RPMI7951 (cell line): Measurements from ENCODE around the gene CNNM3. TPM values are rescaled to one million over a fixed set of nuclear protein-coding genes. Genes with fewer than 3 reads are reported as not detected.
"Not testable (repeated sequence)": the region's sequence is repeated elsewhere in the genome, so short reads cannot be mapped to it uniquely, and the experiment has no call there.

ENCODE experiments used
- DNase-seq: peaks from one replicate; pipeline ENCODE4 v3.0.0-alpha.2; 2012; ENCODE audit warnings: low read depth
- total RNA-seq: library from RNA; depleted of rRNA; stranded (reverse); fragments of >200 nt; shearing (Covaris generic); gene quantifications from 2 replicates; pipeline ENCODE4 v1.2.3, GENCODE V29; 2014

Gene CNNM3
- total RNA-seq, 1 experiment from 2014 or later, result 3.6 TPM

DNA sequence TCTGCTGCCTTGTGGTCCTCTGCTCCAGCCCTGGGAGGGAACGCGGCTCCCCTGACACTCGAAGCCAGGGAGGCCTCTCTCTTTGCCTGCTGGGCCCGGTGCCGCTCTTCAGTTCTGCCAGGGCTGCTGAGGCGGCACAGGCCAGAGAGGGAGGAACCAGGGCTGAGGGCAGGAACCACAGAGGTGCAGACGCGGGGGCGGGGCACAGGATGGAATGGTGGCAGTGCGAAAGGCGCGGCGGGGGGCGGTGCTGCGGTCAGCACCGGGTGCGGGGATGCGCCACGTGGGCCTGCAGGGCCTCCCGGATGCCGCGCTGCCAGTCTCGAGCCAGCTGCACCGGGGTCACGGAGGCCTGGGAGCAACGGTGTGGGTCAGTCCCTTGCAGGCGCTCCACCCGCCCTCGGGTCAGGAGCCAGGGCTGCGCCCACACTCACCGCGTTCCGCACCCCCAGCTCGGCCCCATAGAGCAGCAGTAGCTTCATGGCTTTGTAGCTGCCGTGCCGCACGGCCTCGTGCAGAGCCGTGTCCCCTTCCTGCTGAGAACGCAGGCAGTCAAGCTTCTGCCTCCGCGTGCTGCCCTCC is 23.3 kb downstream of the CNNM3 start:
- DNase-seq, result no peak

DNA sequence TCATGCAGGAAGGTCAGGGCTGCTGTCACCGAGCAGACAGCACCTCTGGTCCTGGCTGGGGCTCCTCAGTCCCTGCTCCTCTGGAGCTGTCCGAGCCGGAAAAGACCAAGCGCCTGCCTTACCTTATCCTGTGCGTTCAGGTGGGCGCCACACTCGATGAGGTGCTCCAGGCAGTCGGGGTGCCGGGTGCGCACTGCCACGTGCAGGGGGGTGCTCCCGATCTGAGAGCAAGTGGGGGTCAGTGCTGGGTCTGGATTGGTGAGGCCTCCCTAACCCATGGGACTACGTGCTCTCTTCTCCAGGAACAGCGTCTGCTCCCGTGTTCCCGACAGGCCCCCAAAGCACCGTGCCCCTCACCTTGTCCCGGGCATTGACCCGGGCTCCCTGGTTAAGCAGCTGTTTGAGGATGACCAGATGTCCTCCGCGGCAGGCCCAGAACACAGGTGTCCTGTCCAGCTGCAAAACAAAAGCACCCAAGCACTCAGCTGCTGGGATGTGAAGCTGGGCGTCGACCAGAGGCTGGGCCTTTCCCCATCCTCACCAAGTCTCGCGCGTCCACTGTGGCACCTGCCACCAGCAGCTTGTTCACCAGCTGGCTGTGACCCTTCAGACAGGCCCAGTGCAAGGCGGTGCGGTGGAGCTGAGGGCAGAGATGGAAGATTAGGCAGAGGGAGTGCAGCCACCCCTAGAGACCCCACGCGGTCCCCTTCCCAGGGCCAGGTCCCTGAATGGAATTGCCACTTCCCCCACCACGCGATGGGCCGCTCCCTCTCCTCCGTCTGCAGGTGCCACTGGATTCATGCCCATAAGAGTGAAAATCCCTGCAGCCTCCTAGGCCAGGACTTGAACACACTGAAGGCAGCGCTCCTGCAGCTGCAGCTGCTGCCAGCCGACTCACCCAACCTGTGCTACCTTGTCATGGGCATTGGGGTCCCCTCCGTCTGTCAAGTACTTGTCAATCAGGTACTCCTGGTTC is 24.1 kb downstream of the CNNM3 start:
- DNase-seq, result no peak

GRCh38 chr2:96841701-96842495 is 25.8 kb downstream of the CNNM3 start:
- DNase-seq, result no peak

GRCh38 chr2:96842600-96842999 is 26.5 kb downstream of the CNNM3 start:
- DNase-seq, result peak; percentile 23

GRCh38 chr2:96843538-96844268 is 27.6 kb downstream of the CNNM3 start, which contains the start of gene ANKRD23:
ANKRD23 (minus strand) TSS chr2:96844021; CDS start chr2:96843992, 29 bp downstream.
- no peak for DNase-seq

DNA sequence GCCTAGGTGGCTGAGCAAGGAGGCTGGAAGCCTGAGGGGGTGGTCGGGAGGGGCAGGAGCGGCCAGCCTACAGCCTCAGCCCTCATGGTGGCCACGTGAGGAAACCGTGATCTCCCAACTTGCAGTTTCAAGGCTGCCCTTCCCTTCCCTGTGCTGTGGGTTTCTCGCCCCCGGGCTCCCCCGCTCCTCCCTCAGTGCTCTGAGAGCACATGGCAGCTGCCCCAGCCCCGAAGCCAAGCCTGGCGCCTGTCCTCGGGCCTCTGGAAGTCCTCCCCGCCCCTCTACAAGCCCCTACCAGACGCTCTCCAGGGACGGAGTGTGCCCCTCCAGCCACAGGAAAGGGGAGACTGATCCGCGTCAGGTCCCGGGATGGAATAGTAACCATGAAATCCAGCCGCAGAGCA is 28.3 kb downstream of the CNNM3 start:
- DNase-seq, result no peak

- no peak for DNase-seq
Observed at GRCh38 chr2:96846825-96847224, 30.8 kb downstream of the CNNM3 start.

GRCh38 chr2:96847586-96847985 is 31.5 kb downstream of the CNNM3 start:
- DNase-seq, result no peak

- DNase-seq, result no peak
Observed at GRCh38 chr2:96848264-96848663, 32.2 kb downstream of the CNNM3 start.

DNA sequence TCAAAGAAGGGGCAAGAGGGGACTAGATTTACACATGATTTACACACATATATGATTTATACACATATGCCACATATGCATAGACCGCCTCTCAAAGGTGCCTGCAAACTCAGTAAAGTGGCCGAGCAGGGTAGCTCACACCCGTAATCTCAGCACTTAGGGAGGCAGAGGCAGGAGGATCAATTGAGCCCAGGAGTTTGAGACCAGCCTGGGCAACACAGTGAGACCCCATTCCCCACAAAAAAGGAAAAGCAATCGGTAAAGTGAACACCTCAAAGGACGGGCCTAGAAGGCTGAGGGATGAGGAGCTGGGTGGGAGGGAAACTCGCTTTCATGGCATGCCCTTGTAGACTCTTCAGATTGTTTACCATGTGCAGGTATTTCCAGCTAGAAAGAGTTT is 36.6 kb downstream of the CNNM3 start:
- DNase-seq, result no peak

DNA sequence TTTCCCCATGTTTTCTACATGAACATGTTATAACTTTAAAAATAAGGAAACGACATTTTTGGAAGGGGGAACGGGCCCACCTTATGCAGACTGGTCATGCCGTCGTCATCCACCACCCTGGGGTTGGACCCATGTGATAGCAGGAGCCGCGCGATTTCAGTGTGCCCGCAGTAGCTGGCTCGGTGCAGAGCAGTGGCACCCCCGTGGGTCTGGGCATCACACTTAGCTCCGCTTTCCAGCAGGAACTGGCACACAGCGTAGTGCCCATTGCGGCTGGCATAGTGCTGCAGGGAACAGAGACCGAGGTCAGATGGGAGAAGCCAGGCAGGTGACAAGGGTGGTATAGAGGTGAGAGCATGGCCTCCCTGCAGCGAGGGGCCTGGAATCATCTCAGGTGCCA is 37.3 kb downstream of the CNNM3 start:
- DNase-seq, result no peak

GRCh38 chr2:96856776-96857666 is 41.0 kb downstream of the CNNM3 start:
- DNase-seq, result peak; percentile 49

DNA sequence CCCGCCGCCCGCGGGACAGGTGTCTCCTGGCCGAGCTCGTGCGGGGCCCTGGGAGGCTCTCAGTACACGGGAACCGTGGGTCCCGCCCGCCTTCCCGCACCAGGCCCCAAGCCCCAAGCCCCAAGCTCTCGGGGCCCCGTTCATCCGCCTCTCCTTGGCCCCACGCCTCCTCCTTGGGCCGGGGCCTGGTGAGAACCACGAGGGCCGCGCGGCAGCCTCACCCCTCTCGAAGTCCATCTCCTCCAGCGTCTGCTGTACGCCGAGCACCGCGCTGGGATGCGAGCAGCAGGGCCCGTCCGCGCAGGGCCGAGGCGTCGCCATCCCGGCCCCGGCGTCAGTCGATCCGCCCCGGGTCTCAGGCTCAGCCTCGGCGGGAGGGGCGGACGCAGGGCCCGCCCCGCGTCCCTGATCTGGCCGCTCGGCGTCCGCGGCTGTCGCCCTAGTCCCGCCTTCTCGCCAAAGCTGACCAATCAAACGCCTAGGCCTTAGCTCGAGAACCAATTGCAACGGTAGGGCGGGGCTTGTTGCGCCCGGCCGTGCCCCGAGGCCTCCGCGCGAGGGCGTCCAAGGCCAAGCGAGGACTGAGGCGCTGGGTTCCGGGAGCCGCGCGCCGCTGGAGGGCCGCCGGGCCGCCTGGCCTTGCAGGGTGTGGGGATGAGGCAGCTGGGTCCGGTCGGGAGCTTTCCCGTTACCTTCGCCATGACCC is 41.8 kb downstream of the CNNM3 start, which contains the start of gene ANKRD39:
Gene ANKRD39 (minus strand): TSS at position 350 of the 706 bp plus-strand sequence. CDS start 29 bp downstream, at position 321.
- DNase-seq, result peak; percentile 96

GRCh38 chr2:96859099-96859649 is 43.1 kb downstream of the CNNM3 start:
- DNase-seq, result peak; percentile 32

GRCh38 chr2:96859681-96860064 is 43.6 kb downstream of the CNNM3 start:
- no peak for DNase-seq

GRCh38 chr2:96860065-96861029 is 44.3 kb downstream of the CNNM3 start:
- peak; percentile 28 for DNase-seq

DNA sequence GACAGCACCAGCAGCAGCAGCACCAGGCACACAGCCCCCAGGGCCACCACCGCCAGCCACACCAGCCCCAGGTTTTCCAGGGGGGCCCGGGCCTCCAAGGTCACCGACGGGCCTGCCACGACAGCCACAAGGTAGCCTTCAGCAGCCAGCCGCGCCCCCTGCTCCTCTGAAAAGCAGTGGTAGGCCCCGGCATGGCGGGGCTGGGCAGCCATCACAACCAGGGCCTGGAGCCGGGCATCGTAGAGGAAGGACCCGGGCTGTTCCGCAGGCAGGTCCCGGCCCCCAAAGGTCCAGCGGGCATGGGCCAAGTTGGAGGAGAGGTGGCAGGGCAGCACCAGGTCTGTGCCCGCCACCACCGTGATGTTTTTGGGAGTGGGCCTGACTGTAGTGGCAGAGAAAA is 45.0 kb downstream of the CNNM3 start:
- DNase-seq, result no peak

DNA sequence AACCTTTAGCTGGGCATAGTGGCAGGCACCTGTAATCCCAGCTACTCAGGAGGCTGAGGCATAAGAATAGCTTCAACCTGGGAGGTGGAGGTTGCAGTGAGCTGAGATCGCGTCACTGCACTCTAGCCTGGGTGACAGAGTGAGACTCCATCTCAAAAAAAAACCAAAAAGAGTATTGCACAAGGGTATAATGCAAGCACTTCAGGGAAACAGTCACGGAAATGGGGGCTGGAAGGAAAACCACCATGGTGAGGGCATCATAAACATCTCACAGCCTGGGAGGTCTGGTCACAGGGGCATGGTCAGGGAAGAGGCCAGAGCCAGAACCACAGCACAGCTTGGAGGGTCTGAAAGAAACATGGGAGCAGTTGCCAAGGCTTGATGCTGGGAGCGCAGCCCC is 47.0 kb downstream of the CNNM3 start:
- DNase-seq, result not testable (repeated sequence)
